Fibroblast of lung (primary cell): ENCODE measurements around the gene NOL4L. TPM values are rescaled to one million over a fixed set of nuclear protein-coding genes. Genes with fewer than 3 reads are reported as not detected.
A peak's percentile ranks its signal among the peaks of the same experiment; 100 is the strongest.

ENCODE experiments used
- DNase-seq, 2 donors: peaks; one replicate each; pipeline versions ENCODE4 v3.0.0 to v3.0.0-alpha.2; 2010; ENCODE audit warnings: low read depth in 2 of 2
- H2AFZ ChIP-seq: 2 replicates; pipeline ENCODE4 v1.5.1; 2012; ENCODE audit warnings: low read length, control low read depth, inconsistent platforms
- H3K27ac ChIP-seq: 2 replicates; pipeline ENCODE4 v1.5.1; 2011; ENCODE audit warnings: low read length, control low read depth; ENCODE audit not compliant: insufficient read depth
- H3K27me3 ChIP-seq: 2 replicates; pipeline ENCODE4 v1.5.1; 2011; ENCODE audit warnings: mild to moderate bottlenecking, low read length; ENCODE audit not compliant: control insufficient read depth, insufficient read depth
- H3K36me3 ChIP-seq: 2 replicates; pipeline ENCODE4 v1.5.1; 2011; ENCODE audit warnings: low read length; ENCODE audit not compliant: control insufficient read depth, insufficient read depth
- H3K4me1 ChIP-seq: 2 replicates; pipeline ENCODE4 v1.5.1; 2011; ENCODE audit warnings: low read length; ENCODE audit not compliant: control insufficient read depth, insufficient read depth; ENCODE audit errors: extremely low read depth
- H3K4me2 ChIP-seq: 2 replicates; pipeline ENCODE4 v1.5.1; 2011; ENCODE audit warnings: low read length, control low read depth; ENCODE audit not compliant: insufficient read depth; ENCODE audit errors: extremely low read depth
- H3K4me3 ChIP-seq, 4 experiments: fragments of 200-600 bp in 1 of 4; sonication (generic) in 1 of 4; replicated peaks in 1 of 4; 2 replicates each; pipeline ENCODE4 v1.5.1; 2011 to 2016; ENCODE audit warnings: low read length in 4 of 4, low read depth in 3 of 4, mild to moderate bottlenecking in 3 of 4, control low read depth in 2 of 4, inconsistent platforms in 1 of 4, mixed read lengths in 1 of 4; ENCODE audit not compliant: insufficient read depth in 1 of 4; ENCODE audit errors: control extremely low read depth in 1 of 4
- H3K79me2 ChIP-seq: 2 replicates; pipeline ENCODE4 v1.5.1; 2012; ENCODE audit warnings: mild to moderate bottlenecking, low read length, inconsistent platforms; ENCODE audit not compliant: control insufficient read depth, insufficient read depth
- H3K9ac ChIP-seq: 2 replicates; pipeline ENCODE4 v1.5.1; 2011; ENCODE audit warnings: mild to moderate bottlenecking, low read length, control low read depth; ENCODE audit not compliant: insufficient read depth
- H3K9me3 ChIP-seq: 2 replicates; pipeline ENCODE4 v1.5.1; 2012; ENCODE audit warnings: low read depth, low read length; ENCODE audit not compliant: control insufficient read depth, insufficient read depth
- H4K20me1 ChIP-seq: 2 replicates; pipeline ENCODE4 v1.5.1; 2011; ENCODE audit warnings: low read length; ENCODE audit not compliant: control insufficient read depth, insufficient read depth; ENCODE audit errors: extremely low read depth
- EZH2 ChIP-seq: IDR thresholded peaks from 2 replicates; pipeline ENCODE4 v1.5.1; 2012; ENCODE audit warnings: low read length, control low read depth, mild to moderate bottlenecking; ENCODE audit errors: missing control alignments
- polyA plus RNA-seq, 2 donors: library from polyadenylated mRNA; depleted of rRNA in 1 of 2; stranded (reverse) in 1 of 2; unstranded in 1 of 2; fragments of >200 nt; gene quantifications; 2 replicates each; pipeline ENCODE4 v1.2.1, GENCODE V29; 2011 to 2012; ENCODE audit warnings: missing spikeins in 1 of 2
- total RNA-seq: library from RNA; depleted of rRNA; stranded (reverse); fragments of >200 nt; gene quantifications from 2 replicates; pipeline ENCODE4 v1.2.1, GENCODE V29; 2014
- TF ChIP-seq, protein P1 (sequence below), 2 donors: IDR thresholded peaks in 1 of 2; conservative IDR thresholded peaks in 1 of 2; 1 replicate in 1 of 2; 2 replicates in 1 of 2; pipeline ENCODE4 v1.5.1; 2011 to 2012; ENCODE audit warnings: low read length in 2 of 2, control low read depth in 1 of 2, inconsistent platforms in 1 of 2, low read depth in 1 of 2, mild to moderate bottlenecking in 1 of 2

NOL4L gene
- total and polyA plus RNA-seq, 2 donors (not counting 1 experiment from before 2014, with no cell fraction given), result 3.2 to 4.0 TPM

DNA sequence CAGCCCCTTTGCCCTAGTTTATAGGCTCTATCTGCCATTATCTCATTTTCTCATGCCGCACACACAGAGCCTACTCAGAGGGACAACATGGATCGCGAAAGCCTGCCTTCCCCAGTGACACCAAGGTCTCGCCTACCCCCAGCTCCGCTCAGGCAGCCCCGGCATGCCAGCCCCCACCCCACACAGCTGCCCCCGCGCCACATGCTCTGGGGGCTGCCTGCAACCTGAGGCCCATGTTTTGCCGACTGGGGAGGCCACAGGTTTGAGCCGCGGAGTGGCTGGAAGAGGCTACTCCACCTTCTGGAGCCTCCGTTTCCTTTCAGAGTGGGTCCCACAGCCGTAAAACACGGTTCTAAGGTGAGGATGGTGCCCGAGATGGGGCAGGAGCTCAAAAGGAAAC is 124.9 kb downstream of the NOL4L start:
- TF ChIP-seq, protein P1, sequence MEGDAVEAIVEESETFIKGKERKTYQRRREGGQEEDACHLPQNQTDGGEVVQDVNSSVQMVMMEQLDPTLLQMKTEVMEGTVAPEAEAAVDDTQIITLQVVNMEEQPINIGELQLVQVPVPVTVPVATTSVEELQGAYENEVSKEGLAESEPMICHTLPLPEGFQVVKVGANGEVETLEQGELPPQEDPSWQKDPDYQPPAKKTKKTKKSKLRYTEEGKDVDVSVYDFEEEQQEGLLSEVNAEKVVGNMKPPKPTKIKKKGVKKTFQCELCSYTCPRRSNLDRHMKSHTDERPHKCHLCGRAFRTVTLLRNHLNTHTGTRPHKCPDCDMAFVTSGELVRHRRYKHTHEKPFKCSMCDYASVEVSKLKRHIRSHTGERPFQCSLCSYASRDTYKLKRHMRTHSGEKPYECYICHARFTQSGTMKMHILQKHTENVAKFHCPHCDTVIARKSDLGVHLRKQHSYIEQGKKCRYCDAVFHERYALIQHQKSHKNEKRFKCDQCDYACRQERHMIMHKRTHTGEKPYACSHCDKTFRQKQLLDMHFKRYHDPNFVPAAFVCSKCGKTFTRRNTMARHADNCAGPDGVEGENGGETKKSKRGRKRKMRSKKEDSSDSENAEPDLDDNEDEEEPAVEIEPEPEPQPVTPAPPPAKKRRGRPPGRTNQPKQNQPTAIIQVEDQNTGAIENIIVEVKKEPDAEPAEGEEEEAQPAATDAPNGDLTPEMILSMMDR (conservative IDR thresholded peaks at IDR 0.05 in 1 of 2, IDR thresholded peaks at IDR 0.05 in 1 of 2; ENCODE audit: low read depth in 1 of 2, low read length in 2 of 2), result no peak
- TF ChIP-seq EZH2, result no peak
- Histone ChIP-seq H4K20me1 (no peaks in the 10 kb centered on the region), H3K79me2 (no peaks in the 10 kb centered on the region)

DNA sequence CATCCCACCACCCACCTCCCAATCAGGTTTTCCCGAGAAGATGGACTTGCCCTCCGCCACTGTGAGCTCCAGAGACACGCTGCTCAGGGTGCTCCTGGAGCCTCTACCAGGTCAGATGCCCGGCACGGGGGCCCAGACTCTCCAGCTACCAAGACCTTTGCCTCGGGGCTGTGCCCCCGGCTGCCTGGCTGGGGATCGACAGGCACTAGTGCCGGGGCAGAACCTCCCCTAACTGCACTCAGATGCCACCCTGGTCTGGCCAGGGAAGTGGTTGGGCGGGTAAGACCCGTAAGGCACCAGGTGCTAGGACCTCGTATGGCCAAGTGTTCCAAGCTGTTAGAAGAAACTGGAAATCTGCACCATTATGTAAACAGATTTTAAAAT is 126.3 kb downstream of the NOL4L start:
- H3K4me2 ChIP-seq, result no peak overlapping the region
- H3K9ac ChIP-seq, result no peak overlapping the region
- no peak overlapping the region for H2AFZ ChIP-seq
- no peaks in the 10 kb centered on the region for H4K20me1 ChIP-seq
- peaks cover 2% of the 10 kb centered on the region for H3K4me1 ChIP-seq
- no peaks in the 10 kb centered on the region for H3K27me3 ChIP-seq
- no peak overlapping the region for H3K27ac ChIP-seq
- peaks cover 4% of the 10 kb centered on the region for H3K36me3 ChIP-seq
- no peak for DNase-seq
- no peak for TF ChIP-seq EZH2
- TF ChIP-seq, protein P1 (conservative IDR thresholded peaks at IDR 0.05 in 1 of 2, IDR thresholded peaks at IDR 0.05 in 1 of 2; ENCODE audit: low read depth in 1 of 2, low read length in 2 of 2), result no peak
- H3K79me2 ChIP-seq, result no peaks in the 10 kb centered on the region
- H3K4me3 ChIP-seq, result no peak overlapping the region
- H3K9me3 ChIP-seq, result no peaks in the 10 kb centered on the region

More for the DNA sequence above, 124.9 kb downstream of the NOL4L start:
- Histone ChIP-seq H3K4me3 (no peak overlapping the region), H3K4me2 (no peak overlapping the region), H3K9ac (no peak overlapping the region), H3K9me3 (no peaks in the 10 kb centered on the region), H3K27me3 (no peaks in the 10 kb centered on the region), H3K4me1 (peaks cover 7% of the 10 kb centered on the region), H3K36me3 (peaks cover 1% of the 10 kb centered on the region), H3K27ac (no peak overlapping the region), H2AFZ (no peak overlapping the region)
- DNase-seq, result no peak

DNA sequence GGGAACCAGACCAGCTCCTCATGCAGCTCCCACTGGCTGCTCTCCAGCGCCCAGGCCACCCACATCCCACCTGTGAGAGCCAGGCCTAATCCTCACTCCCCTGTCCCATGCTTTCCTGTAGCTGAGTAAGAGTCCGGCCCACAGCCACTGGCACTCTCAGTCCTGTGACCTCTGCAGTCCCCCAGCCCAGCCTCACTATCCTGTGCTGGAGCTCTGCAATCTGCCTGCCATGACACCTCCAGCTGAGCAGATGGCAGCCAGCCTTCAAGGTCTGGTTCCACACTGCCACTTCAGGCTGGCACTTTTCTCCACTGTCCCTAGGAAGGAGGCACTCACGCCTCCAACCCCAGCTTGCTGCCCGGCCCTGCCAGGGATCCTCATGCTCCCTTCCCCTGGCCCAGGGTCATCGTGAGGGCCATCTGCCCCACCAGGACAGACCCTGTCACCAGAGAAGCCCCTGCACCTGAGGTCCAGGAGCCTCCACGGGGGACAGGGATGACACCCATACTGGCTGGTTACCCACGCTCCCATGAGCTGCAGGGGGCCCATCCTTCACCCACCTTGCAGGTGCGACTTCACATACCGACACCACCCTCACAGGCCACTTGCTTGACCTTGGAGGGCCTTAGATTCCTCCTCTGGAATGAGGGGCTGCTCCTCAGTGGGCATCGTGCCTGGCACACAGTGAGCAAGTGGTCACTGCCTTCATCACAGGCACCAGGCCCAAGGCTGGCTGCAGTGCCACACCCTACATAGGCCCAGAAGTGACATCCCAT is 126.9 kb downstream of the NOL4L start:
- Histone ChIP-seq H3K9me3 (no peaks in the 10 kb centered on the region), H4K20me1 (no peaks in the 10 kb centered on the region), H2AFZ (no peak overlapping the region), H3K9ac (no peak overlapping the region), H3K4me1 (peaks cover 2% of the 10 kb centered on the region), H3K79me2 (no peaks in the 10 kb centered on the region), H3K4me3 (no peak overlapping the region), H3K27me3 (no peaks in the 10 kb centered on the region), H3K27ac (no peak overlapping the region), H3K36me3 (peaks cover 5% of the 10 kb centered on the region), H3K4me2 (peak overlapping the region; percentile 68)
- TF ChIP-seq EZH2, result no peak
- DNase-seq, result no peak
